SJCRH30 (cell line): Measurements from ENCODE around the gene CCDC34. TPM values are rescaled to one million over a fixed set of nuclear protein-coding genes. Genes with fewer than 3 reads are reported as not detected.

Experiments used
- DNase-seq, 2 experiments: peaks; one replicate each; pipeline ENCODE4 v3.0.0-alpha.2; 2015 to 2020
- H3K27ac ChIP-seq: fragments of 250-450 bp; sonication (Bioruptor Pico); 2 replicates; pipeline ENCODE4 v1.5.1; 2020; ENCODE audit warnings: mild to moderate bottlenecking, moderate library complexity
- H3K27me3 ChIP-seq: fragments of 250-450 bp; sonication (Bioruptor Pico); 2 replicates; pipeline ENCODE4 v1.5.1; 2020; ENCODE audit warnings: mild to moderate bottlenecking, moderate library complexity
- H3K36me3 ChIP-seq: fragments of 250-450 bp; sonication (Bioruptor Pico); 2 replicates; pipeline ENCODE4 v1.5.1; 2020; ENCODE audit warnings: mild to moderate bottlenecking, moderate library complexity
- H3K4me1 ChIP-seq: fragments of 250-450 bp; sonication (Bioruptor Pico); 2 replicates; pipeline ENCODE4 v1.5.1; 2020; ENCODE audit warnings: mild to moderate bottlenecking, moderate library complexity
- H3K4me3 ChIP-seq: fragments of 250-450 bp; sonication (Bioruptor Pico); 2 replicates; pipeline ENCODE4 v1.5.1; 2020; ENCODE audit warnings: mild to moderate bottlenecking, moderate library complexity
- H3K9me3 ChIP-seq: fragments of 250-450 bp; sonication (Bioruptor Pico); replicated peaks from 2 replicates; pipeline ENCODE4 v1.5.1; 2020; ENCODE audit warnings: mild to moderate bottlenecking, moderate library complexity
- total RNA-seq: library from RNA; depleted of rRNA; stranded (reverse); fragments of >200 nt; shearing (Covaris generic); gene quantifications from 2 replicates; pipeline ENCODE4 v1.2.3, GENCODE V29; 2014; rRNA removed

CCDC34 gene
- total RNA-seq, 1 experiment from 2014 or later: 58.8 TPM

DNA sequence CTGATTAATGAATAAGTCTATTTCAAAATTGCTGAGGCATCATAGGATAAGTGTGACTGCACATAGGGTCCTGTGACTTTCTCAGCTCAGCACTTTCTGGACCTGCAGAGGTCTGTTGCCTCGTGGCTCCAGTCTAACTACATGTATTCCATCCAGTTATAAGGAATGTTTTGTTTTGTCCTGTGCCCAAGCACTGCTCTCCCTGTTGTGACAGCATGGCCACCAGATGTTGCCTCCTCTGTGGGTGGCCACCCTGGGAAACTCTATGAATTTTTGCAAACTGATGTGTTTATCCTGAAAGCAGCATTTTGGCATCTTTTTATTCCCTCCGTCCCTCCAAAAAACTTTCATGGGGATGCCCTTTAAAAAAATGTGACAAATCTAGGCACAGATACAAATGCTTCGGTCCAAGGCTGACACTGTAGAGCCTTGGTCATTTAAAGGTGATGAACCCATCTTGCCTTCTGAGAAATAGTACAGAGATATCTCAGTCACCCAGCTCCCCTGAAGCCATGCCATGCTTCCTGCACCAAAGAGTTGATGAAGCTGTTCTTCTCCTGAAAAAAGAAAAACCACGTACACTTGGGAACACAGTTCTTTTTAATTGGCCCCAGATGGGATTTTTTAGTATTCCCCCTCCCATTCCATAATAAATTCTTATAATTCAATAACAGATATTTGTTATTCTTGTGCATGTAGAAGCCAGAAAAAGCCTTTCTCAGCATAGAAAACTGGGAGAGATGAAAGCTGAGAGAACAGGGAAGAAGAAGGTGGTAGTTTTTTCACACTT lies 72.6 kb downstream of the CCDC34 start:
- peak in 1 of 2 experiments; percentile 25 for DNase-seq
- peaks cover 18% of the 10 kb centered on the region for H3K9me3 ChIP-seq
- H3K4me1 ChIP-seq: peaks cover 13% of the 10 kb centered on the region
- no peaks in the 10 kb centered on the region for H3K27me3 ChIP-seq
- no peak overlapping the region for H3K27ac ChIP-seq
- no peak overlapping the region for H3K4me3 ChIP-seq
- H3K36me3 ChIP-seq: no peaks in the 10 kb centered on the region

Other genes with a start within 250 kb of the CCDC34 start
- 40.0 and 44.2 TPM in 2 replicates for gene LGR4, start 109.6 kb upstream of the CCDC34 start, total RNA-seq
- 64.6 and 70.6 TPM in 2 replicates for gene LIN7C, start 143.6 kb upstream of the CCDC34 start, total RNA-seq